B cell (primary cell): ENCODE data around the gene PTPRM. TPM values are rescaled to one million over a fixed set of nuclear protein-coding genes. Genes with fewer than 3 reads are reported as not detected.

ENCODE experiments used
- ATAC-seq: fragments of 200-7000 bp; cut with Tn5 transposase; one replicate; pipeline ENCODE4 v1.10.0; 2021; ENCODE audit warnings: low read depth, mild to moderate bottlenecking, moderate number of reproducible peaks, moderate library complexity
- CTCF ChIA-PET: fragments of 350-600 bp; sonication (Branson Sonifier 250); formaldehyde crosslinking; loops from one replicate; lab custom pipeline; 2021; ENCODE audit warnings: antibody characterized with exemption, inconsistent platforms; lab: Charles Lee
- POLR2A ChIA-PET: fragments of 350-600 bp; sonication (Branson Sonifier 250); formaldehyde crosslinking; loops from one replicate; lab custom pipeline; 2021; ENCODE audit warnings: antibody characterized with exemption; lab: Charles Lee
- DNase-seq: peaks from one replicate; pipeline ENCODE4 v3.0.0; 2013
- H2AFZ ChIP-seq: 2 replicates; pipeline ENCODE4 v1.6.1; 2012; ENCODE audit warnings: mild to moderate bottlenecking, low read depth, low read length; ENCODE audit not compliant: insufficient read depth, poor library complexity, severe bottlenecking
- H3K27ac ChIP-seq, 2 donors: 1 replicate in 1 of 2; 2 replicates in 1 of 2; pipeline ENCODE4 v1.5.1; 2012 to 2013; ENCODE audit warnings: low read length in 2 of 2, mild to moderate bottlenecking in 2 of 2, moderate library complexity in 1 of 2
- H3K27me3 ChIP-seq, 4 experiments: fragments of 200-600 bp in 1 of 4; sonication (generic) in 1 of 4; replicated peaks in 1 of 4; 1 replicate in 2 of 4; 2 replicates in 2 of 4; pipeline versions ENCODE4 v1.6.1 to v1.7.0; 2013 to 2016; ENCODE audit warnings: low read length in 3 of 4, mild to moderate bottlenecking in 2 of 4, mixed read lengths in 1 of 4, moderate library complexity in 1 of 4; ENCODE audit not compliant: insufficient read depth in 4 of 4, control insufficient read depth in 3 of 4; ENCODE audit errors: control extremely low read depth in 1 of 4
- H3K36me3 ChIP-seq, 2 experiments: replicated peaks in 1 of 2; 1 replicate in 1 of 2; 2 replicates in 1 of 2; pipeline versions ENCODE4 v1.6.1 to v1.7.1; 2013; ENCODE audit warnings: low read length in 1 of 2; ENCODE audit not compliant: insufficient read depth in 2 of 2, control insufficient read depth in 1 of 2; ENCODE audit errors: control extremely low read depth in 1 of 2, extremely low read depth in 1 of 2
- H3K4me1 ChIP-seq, 2 donors: fragments of 200-600 bp in 1 of 2; sonication (generic) in 1 of 2; 1 replicate in 1 of 2; 2 replicates in 1 of 2; pipeline versions ENCODE4 v1.5.1 to v1.6.1; 2013 to 2017; ENCODE audit warnings: low read length in 2 of 2; ENCODE audit not compliant: control insufficient read depth in 2 of 2, insufficient read depth in 2 of 2
- H3K4me2 ChIP-seq: replicated peaks from 2 replicates; pipeline ENCODE3; 2012; ENCODE audit warnings: mild to moderate bottlenecking, low read depth, low read length; ENCODE audit not compliant: poor library complexity, severe bottlenecking
- H3K4me3 ChIP-seq, 5 experiments: fragments of 200-600 bp in 1 of 5; sonication (generic) in 1 of 5; 1 replicate in 3 of 5; 2 replicates in 2 of 5; pipeline versions ENCODE4 v1.5.1 to v1.7.0; 2011 to 2016; ENCODE audit warnings: low read length in 4 of 5, mild to moderate bottlenecking in 4 of 5, low read depth in 2 of 5, control low read depth in 1 of 5, moderate library complexity in 1 of 5; ENCODE audit not compliant: insufficient read depth in 1 of 5; ENCODE audit errors: control extremely low read depth in 1 of 5, extremely low read depth in 1 of 5
- H3K79me2 ChIP-seq: fragments of 200-600 bp; sonication (generic); one replicate; pipeline ENCODE4 v1.6.0; 2016; ENCODE audit warnings: low read length; ENCODE audit not compliant: control insufficient read depth, insufficient read depth
- H3K9ac ChIP-seq: fragments of 200-600 bp; sonication (generic); 2 replicates; pipeline ENCODE4 v1.6.1; 2017; ENCODE audit warnings: mild to moderate bottlenecking, low read length, moderate library complexity
- H3K9me3 ChIP-seq, 3 donors: one replicate each; pipeline versions ENCODE4 v1.6.1 to v1.7.1; 2013; ENCODE audit warnings: low read length in 2 of 3; ENCODE audit not compliant: control insufficient read depth in 2 of 3, insufficient read depth in 1 of 3; ENCODE audit errors: control extremely low read depth in 1 of 3
- H4K20me1 ChIP-seq: 2 replicates; pipeline ENCODE4 v1.6.0; 2012; ENCODE audit warnings: mild to moderate bottlenecking, low read length; ENCODE audit not compliant: insufficient read depth, control insufficient read depth, poor library complexity, severe bottlenecking
- H3K27ac Mint-ChIP-seq: one replicate; pipeline ENCODE4 v1.8.0; 2021; ENCODE audit warnings: mixed read lengths
- H3K27me3 Mint-ChIP-seq: one replicate; pipeline ENCODE4 v1.8.0; 2021; ENCODE audit warnings: mixed read lengths
- H3K4me1 Mint-ChIP-seq: one replicate; pipeline ENCODE4 v1.8.0; 2021; ENCODE audit warnings: mixed read lengths
- H3K4me3 Mint-ChIP-seq: one replicate; pipeline ENCODE4 v1.8.0; 2021; ENCODE audit warnings: mixed read lengths
- H3K9me3 Mint-ChIP-seq: one replicate; pipeline ENCODE4 v1.8.0; 2022; ENCODE audit warnings: mixed read lengths; ENCODE audit not compliant: insufficient read depth
- EZH2 ChIP-seq: IDR thresholded peaks from 2 replicates; pipeline ENCODE4 v1.6.1; 2012; ENCODE audit warnings: borderline replicate concordance, low read depth, mild to moderate bottlenecking, moderate library complexity, low read length; ENCODE audit not compliant: insufficient read depth, poor library complexity, severe bottlenecking
- WGBS: methylation state at CpG from one replicate; pipeline ENCODE4 v1.1.5; 2013; ENCODE audit warnings: missing lambda C conversion rate; ENCODE audit not compliant: insufficient coverage; 5-methylcytosine and 5-hydroxymethylcytosine counted together
- intact Hi-C: fragments of 100-400 bp; cut with micrococcal nuclease; formaldehyde crosslinking; loops from one replicate; pipeline ENCODE4 v1.10.0; 2022
- polyA plus RNA-seq: library from polyadenylated mRNA; depleted of rRNA; stranded (reverse); fragments of >200 nt; gene quantifications from 2 replicates; pipeline ENCODE4 v1.2.3, GENCODE V29; 2012
- total RNA-seq, 2 donors: library from RNA; stranded (reverse); fragments of 120-200 nt in 1 of 2; gene quantifications; 1 replicate in 1 of 2; 2 replicates in 1 of 2; pipeline versions ENCODE4 v1.2.3 to v1.2.4, GENCODE V29; 2013 to 2022
- TF ChIP-seq, protein P1 (sequence below): fragments of 200-600 bp; IDR thresholded peaks from one replicate; pipeline ENCODE4 v1.8.0; 2022; ENCODE audit warnings: antibody characterized with exemption, mild to moderate bottlenecking

The PTPRM gene
- total and polyA plus RNA-seq, 2 donors (not counting 1 experiment from before 2014, with no cell fraction given) = 0.20 to 0.89 TPM

DNA sequence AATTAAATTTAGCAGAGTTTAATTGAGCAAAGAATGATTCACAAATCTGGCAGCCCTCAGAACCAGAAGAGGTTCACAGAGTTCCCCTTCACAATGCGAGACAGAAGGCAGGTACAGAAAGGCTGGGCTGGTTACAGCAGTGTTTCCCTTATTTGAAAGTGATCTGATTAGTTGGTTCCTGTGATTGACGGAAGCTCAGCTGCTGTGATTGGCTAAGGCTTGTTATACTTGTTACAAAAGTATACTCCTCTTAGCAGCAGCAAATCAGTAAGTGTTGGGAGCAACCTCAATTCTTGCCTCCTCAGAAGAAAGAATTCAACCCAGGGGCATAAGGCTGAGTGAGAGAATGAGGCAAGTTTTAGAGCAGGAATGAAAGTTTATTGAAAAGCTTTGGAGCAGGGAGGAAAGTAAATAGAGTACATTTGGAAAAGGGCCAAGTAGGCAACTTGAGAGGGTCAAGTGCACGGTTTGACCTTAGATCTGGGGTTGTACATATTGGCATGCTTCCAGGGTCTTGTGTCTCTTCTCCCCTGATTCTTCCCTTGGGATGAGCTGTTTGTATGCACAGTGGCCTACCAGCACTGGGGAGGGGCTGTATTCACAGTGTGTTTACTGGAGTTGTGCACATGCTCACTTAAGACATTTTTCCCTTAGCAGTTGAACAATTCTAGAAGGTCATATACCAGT lies 610.4 kb downstream of the PTPRM start:
- Histone ChIP-seq H3K27me3 (no peaks in the 10 kb centered on the region), H3K4me3 (no peak overlapping the region), H3K79me2 (no peaks in the 10 kb centered on the region), H3K27ac (no peak overlapping the region), H3K36me3 (no peaks in the 10 kb centered on the region), H3K9me3 (no peaks in the 10 kb centered on the region), H3K4me1 (no peaks in the 10 kb centered on the region), H4K20me1 (no peaks in the 10 kb centered on the region), H3K9ac (no peak overlapping the region), H2AFZ (no peak overlapping the region), H3K4me2 (no peak overlapping the region)
- no peak overlapping the region for H3K4me3 Mint-ChIP-seq
- H3K27ac Mint-ChIP-seq = no peak overlapping the region
- no peak for ATAC-seq
- intact Hi-C loops = no loop called here
- H3K4me1 Mint-ChIP-seq = no peaks in the 10 kb centered on the region
- ChIA-PET CTCF (no interaction called here), POLR2A (no interaction called here)
- DNase-seq = no peak
- no peak for TF ChIP-seq EZH2
- TF ChIP-seq, protein P1, sequence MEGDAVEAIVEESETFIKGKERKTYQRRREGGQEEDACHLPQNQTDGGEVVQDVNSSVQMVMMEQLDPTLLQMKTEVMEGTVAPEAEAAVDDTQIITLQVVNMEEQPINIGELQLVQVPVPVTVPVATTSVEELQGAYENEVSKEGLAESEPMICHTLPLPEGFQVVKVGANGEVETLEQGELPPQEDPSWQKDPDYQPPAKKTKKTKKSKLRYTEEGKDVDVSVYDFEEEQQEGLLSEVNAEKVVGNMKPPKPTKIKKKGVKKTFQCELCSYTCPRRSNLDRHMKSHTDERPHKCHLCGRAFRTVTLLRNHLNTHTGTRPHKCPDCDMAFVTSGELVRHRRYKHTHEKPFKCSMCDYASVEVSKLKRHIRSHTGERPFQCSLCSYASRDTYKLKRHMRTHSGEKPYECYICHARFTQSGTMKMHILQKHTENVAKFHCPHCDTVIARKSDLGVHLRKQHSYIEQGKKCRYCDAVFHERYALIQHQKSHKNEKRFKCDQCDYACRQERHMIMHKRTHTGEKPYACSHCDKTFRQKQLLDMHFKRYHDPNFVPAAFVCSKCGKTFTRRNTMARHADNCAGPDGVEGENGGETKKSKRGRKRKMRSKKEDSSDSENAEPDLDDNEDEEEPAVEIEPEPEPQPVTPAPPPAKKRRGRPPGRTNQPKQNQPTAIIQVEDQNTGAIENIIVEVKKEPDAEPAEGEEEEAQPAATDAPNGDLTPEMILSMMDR = no peak
- H3K27me3 Mint-ChIP-seq = no peaks in the 10 kb centered on the region
- peaks cover 8% of the 10 kb centered on the region for H3K9me3 Mint-ChIP-seq
- WGBS = 100% methylated on average over 2 of the region's 3 CpGs

DNA sequence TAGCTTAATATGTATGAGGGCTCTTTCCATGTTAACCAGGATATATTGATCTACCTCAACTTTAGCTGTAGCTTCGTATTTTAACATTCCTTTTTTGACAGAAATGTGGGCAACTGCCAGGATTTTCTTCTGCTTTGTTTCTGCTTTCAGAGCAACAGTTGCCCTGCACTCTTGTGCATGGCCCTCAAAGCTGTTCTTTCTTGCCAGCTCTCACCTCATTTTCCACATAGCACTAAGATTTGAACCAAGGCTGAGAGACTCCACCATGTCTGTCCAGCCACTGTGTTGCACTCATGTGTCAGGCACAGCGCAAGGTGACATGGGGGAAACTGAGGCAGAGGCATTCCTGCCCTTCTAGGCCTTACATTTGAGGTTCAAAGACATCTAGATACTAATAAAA lies 619.3 kb downstream of the PTPRM start:
- no peak for ATAC-seq
- 86% methylated on average over 1 of the region's 2 CpGs for WGBS
- Histone ChIP-seq H3K4me2 (no peak overlapping the region), H4K20me1 (no peaks in the 10 kb centered on the region), H3K4me3 (no peak overlapping the region), H3K79me2 (no peaks in the 10 kb centered on the region), H3K4me1 (no peaks in the 10 kb centered on the region), H3K9ac (no peak overlapping the region), H3K27ac (no peak overlapping the region), H2AFZ (no peak overlapping the region), H3K27me3 (no peaks in the 10 kb centered on the region), H3K36me3 (no peaks in the 10 kb centered on the region), H3K9me3 (peaks cover 0 to 3% (median 1%) of the 10 kb centered on the region in 3 donors)
- no peaks in the 10 kb centered on the region for H3K27me3 Mint-ChIP-seq
- no peak overlapping the region for H3K27ac Mint-ChIP-seq
- DNase-seq = no peak
- peaks cover 2% of the 10 kb centered on the region for H3K9me3 Mint-ChIP-seq
- H3K4me1 Mint-ChIP-seq = no peaks in the 10 kb centered on the region
- intact Hi-C loops = no loop called here
- POLR2A ChIA-PET = no interaction called here
- no peak overlapping the region for H3K4me3 Mint-ChIP-seq
- TF ChIP-seq EZH2 = no peak
- TF ChIP-seq, protein P1 = no peak
- CTCF ChIA-PET = no interaction called here
